Endothelial cell of umbilical vein (primary cell): Measurements from ENCODE around the gene NCF4. TPM values are rescaled to one million over a fixed set of nuclear protein-coding genes. Genes with fewer than 3 reads are reported as not detected.

ENCODE experiments used
- BruUV-seq: library from RNA; stranded (reverse); fragments of 400-500 nt; replicated peaks from 2 replicates; lab custom pipeline; 2021; lab: Mats Ljungman, UMichigan
- CTCF ChIA-PET: fragments of 300-600, 350-600 bp; sonication (Branson Sonifier 250); formaldehyde crosslinking; loops from one replicate; lab custom pipeline; 2021; ENCODE audit warnings: antibody characterized with exemption, inconsistent platforms; lab: Charles Lee
- POLR2A ChIA-PET: fragments of 300-600, 350-600 bp; sonication (Branson Sonifier 250); formaldehyde crosslinking; loops from one replicate; lab custom pipeline; 2021; ENCODE audit warnings: antibody characterized with exemption, inconsistent platforms; lab: Charles Lee
- DNase-seq: peaks from one replicate; pipeline ENCODE4 v3.0.0-alpha.2; 2011; ENCODE audit warnings: low read depth, low spot score
- FAIRE-seq: peaks from 2 replicates; lab custom pipeline; 2011; peaks lifted over from hg19 to GRCh38; lab: Jason Lieb, UNC
- H2AFZ ChIP-seq: 2 replicates; pipeline ENCODE4 v1.6.0; 2012; ENCODE audit warnings: low read depth, low read length, control low read depth, inconsistent platforms
- H3K27ac ChIP-seq: 2 replicates; pipeline ENCODE4 v1.5.1; 2011; ENCODE audit warnings: low read depth, mild to moderate bottlenecking, control low read depth, low read length, moderate library complexity; ENCODE audit not compliant: insufficient read depth
- H3K27me3 ChIP-seq, 2 experiments: 2 replicates each; pipeline versions ENCODE4 v1.6.0 to v1.6.1; 2011; ENCODE audit warnings: low read length in 2 of 2, mixed read lengths in 1 of 2; ENCODE audit not compliant: control insufficient read depth in 2 of 2, insufficient read depth in 2 of 2
- H3K36me3 ChIP-seq, 2 experiments: 2 replicates in 1 of 2; 3 replicates in 1 of 2; pipeline ENCODE4 v1.5.1; 2011; ENCODE audit warnings: low read length in 2 of 2, mild to moderate bottlenecking in 1 of 2, moderate library complexity in 1 of 2; ENCODE audit not compliant: control insufficient read depth in 2 of 2, insufficient read depth in 2 of 2; ENCODE audit errors: extremely low read depth in 1 of 2
- H3K4me1 ChIP-seq: 3 replicates; pipeline ENCODE4 v1.5.1; 2011; ENCODE audit warnings: mild to moderate bottlenecking, low read length; ENCODE audit not compliant: control insufficient read depth, insufficient read depth; ENCODE audit errors: extremely low read depth
- H3K4me2 ChIP-seq: 2 replicates; pipeline ENCODE4 v1.6.1; 2011; ENCODE audit warnings: low read length, control low read depth, mixed read lengths; ENCODE audit not compliant: insufficient read depth
- H3K4me3 ChIP-seq, 3 experiments: fragments of 200-600 bp in 1 of 3; sonication (generic), shearing (Covaris generic) in 1 of 3; replicated peaks in 1 of 3; 2 replicates each; pipeline ENCODE4 v1.5.1; 2011 to 2016; ENCODE audit warnings: control low read depth in 3 of 3, low read length in 3 of 3, mild to moderate bottlenecking in 2 of 3, inconsistent platforms in 1 of 3, low read depth in 1 of 3, moderate library complexity in 1 of 3; ENCODE audit not compliant: insufficient read depth in 1 of 3
- H3K79me2 ChIP-seq: 2 replicates; pipeline ENCODE4 v1.6.0; 2012; ENCODE audit warnings: low read length, inconsistent platforms; ENCODE audit not compliant: control insufficient read depth, insufficient read depth
- H3K9ac ChIP-seq: replicated peaks from 2 replicates; pipeline ENCODE3; 2011; ENCODE audit warnings: low read length, control low read depth; ENCODE audit not compliant: insufficient read depth; ENCODE audit errors: extremely low read depth
- H3K9me1 ChIP-seq: replicated peaks from 3 replicates; pipeline ENCODE4 v1.6.0; 2011; ENCODE audit warnings: mild to moderate bottlenecking, low read length; ENCODE audit not compliant: control insufficient read depth, insufficient read depth; ENCODE audit errors: extremely low read depth
- H3K9me3 ChIP-seq: replicated peaks from 2 replicates; pipeline ENCODE4 v1.5.1; 2012; ENCODE audit warnings: low read length, inconsistent platforms; ENCODE audit not compliant: control insufficient read depth, insufficient read depth
- H4K20me1 ChIP-seq: replicated peaks from 2 replicates; pipeline ENCODE3; 2011; ENCODE audit warnings: mild to moderate bottlenecking, low read length; ENCODE audit not compliant: control insufficient read depth, insufficient read depth; ENCODE audit errors: extremely low read depth
- EZH2 ChIP-seq: IDR thresholded peaks from 2 replicates; pipeline ENCODE4 v1.6.1; 2012; ENCODE audit warnings: borderline replicate concordance, low read depth, mild to moderate bottlenecking, moderate library complexity, low read length, inconsistent platforms; ENCODE audit not compliant: severe bottlenecking
- JUN ChIP-seq: IDR thresholded peaks from 2 replicates; pipeline ENCODE4 v1.6.1; 2011; ENCODE audit warnings: borderline replicate concordance, low read depth; ENCODE audit not compliant: insufficient read length, insufficient read depth
- MYC ChIP-seq: IDR thresholded peaks from one replicate; pipeline ENCODE4 v1.6.1; 2011; ENCODE audit warnings: mild to moderate bottlenecking, low read depth, low read length
- POLR2AphosphoS5 ChIP-seq: IDR thresholded peaks from 2 replicates; pipeline ENCODE4 v1.6.1; 2012; ENCODE audit warnings: low read depth, mild to moderate bottlenecking, control low read depth, low read length, moderate library complexity; ENCODE audit not compliant: insufficient read depth
- dilution Hi-C: fragments of 300-500 bp; cut with MboI; formaldehyde crosslinking; loops from one replicate; pipeline ENCODE4 v1.15.0; 2019; ENCODE audit warnings: low sequenced_read_pairs; ENCODE audit not compliant: extremely low pct_ligation_motif_present
- intact Hi-C: fragments of 100-400 bp; cut with micrococcal nuclease; formaldehyde crosslinking; loops from one replicate; pipeline ENCODE4 v1.10.0; 2022
- polyA plus RNA-seq, 4 experiments: library from polyadenylated mRNA; depleted of rRNA in 3 of 4; stranded (reverse) in 3 of 4; unstranded in 1 of 4; fragments of >200 nt; gene quantifications; 2 replicates each; pipeline versions ENCODE4 v1.2.1 to v1.2.3, GENCODE V29; 2011 to 2012; ENCODE audit warnings: missing spikeins in 1 of 4
- total RNA-seq: library from RNA; stranded (reverse); gene quantifications from 2 replicates; pipeline ENCODE4 v1.2.3, GENCODE V29; 2021
- TF ChIP-seq, protein P1 (sequence below): IDR thresholded peaks from 2 replicates; pipeline ENCODE4 v1.6.1; 2011; ENCODE audit not compliant: insufficient read depth, insufficient read length
- TF ChIP-seq, protein P2 (sequence below), 2 donors: IDR thresholded peaks; 1 replicate in 1 of 2; 2 replicates in 1 of 2; pipeline ENCODE4 v1.5.1; 2011; ENCODE audit warnings: low read length in 2 of 2, mild to moderate bottlenecking in 2 of 2, moderate library complexity in 2 of 2, control low read depth in 1 of 2, inconsistent platforms in 1 of 2, low read depth in 1 of 2; ENCODE audit not compliant: insufficient read depth in 1 of 2; ENCODE audit errors: extremely low read depth in 1 of 2

The NCF4 gene
- total and polyA plus RNA-seq, 2 donors (not counting 3 experiments of a cell fraction or from before 2014, with no cell fraction given): 0.07 TPM; not detected in 1

- H4K20me1 ChIP-seq: no peaks in the 10 kb centered on the region
- intact Hi-C loops (no loop called here), dilution Hi-C loops (no loop called here)
- no peaks in the 10 kb centered on the region for H3K9me3 ChIP-seq
- TF ChIP-seq JUN (no peak), MYC (no peak), POLR2AphosphoS5 (no peak), EZH2 (no peak)
- TF ChIP-seq, protein P1, sequence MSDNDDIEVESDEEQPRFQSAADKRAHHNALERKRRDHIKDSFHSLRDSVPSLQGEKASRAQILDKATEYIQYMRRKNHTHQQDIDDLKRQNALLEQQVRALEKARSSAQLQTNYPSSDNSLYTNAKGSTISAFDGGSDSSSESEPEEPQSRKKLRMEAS: no peak
- TF ChIP-seq, protein P2, sequence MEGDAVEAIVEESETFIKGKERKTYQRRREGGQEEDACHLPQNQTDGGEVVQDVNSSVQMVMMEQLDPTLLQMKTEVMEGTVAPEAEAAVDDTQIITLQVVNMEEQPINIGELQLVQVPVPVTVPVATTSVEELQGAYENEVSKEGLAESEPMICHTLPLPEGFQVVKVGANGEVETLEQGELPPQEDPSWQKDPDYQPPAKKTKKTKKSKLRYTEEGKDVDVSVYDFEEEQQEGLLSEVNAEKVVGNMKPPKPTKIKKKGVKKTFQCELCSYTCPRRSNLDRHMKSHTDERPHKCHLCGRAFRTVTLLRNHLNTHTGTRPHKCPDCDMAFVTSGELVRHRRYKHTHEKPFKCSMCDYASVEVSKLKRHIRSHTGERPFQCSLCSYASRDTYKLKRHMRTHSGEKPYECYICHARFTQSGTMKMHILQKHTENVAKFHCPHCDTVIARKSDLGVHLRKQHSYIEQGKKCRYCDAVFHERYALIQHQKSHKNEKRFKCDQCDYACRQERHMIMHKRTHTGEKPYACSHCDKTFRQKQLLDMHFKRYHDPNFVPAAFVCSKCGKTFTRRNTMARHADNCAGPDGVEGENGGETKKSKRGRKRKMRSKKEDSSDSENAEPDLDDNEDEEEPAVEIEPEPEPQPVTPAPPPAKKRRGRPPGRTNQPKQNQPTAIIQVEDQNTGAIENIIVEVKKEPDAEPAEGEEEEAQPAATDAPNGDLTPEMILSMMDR (IDR thresholded peaks at IDR 0.05; ENCODE audit: extremely low read depth in 1 of 2, insufficient read depth in 1 of 2, low read depth in 1 of 2, low read length in 2 of 2): no peak
- DNase-seq (no peak), FAIRE-seq (no peak)
- no peaks in the 10 kb centered on the region for H3K4me1 ChIP-seq
- no peak overlapping the region for H2AFZ ChIP-seq
- no peak overlapping the region for H3K27ac ChIP-seq
- POLR2A ChIA-PET: no interaction called here
- H3K36me3 ChIP-seq: peaks cover 3 to 43% of the 10 kb centered on the region in 2 experiments
- H3K4me3 ChIP-seq: no peak overlapping the region
- H3K27me3 ChIP-seq: no peaks in the 10 kb centered on the region
- no peak overlapping the region for H3K9ac ChIP-seq
- no peaks in the 10 kb centered on the region for H3K9me1 ChIP-seq
- H3K79me2 ChIP-seq: no peaks in the 10 kb centered on the region
- H3K4me2 ChIP-seq: no peak overlapping the region
- CTCF ChIA-PET: interaction anchor here (0.8 kb wide), 1 partner anchor 9 kb away, joined by 3 read pairs; no protein-coding TSS in a partner anchor
- BruUV-seq: no TSS peak
These were observed 66.1 kb downstream of the NCF4 start for GRCh38 chr22:36926721-36927435.

Other genes with a start within 250 kb of the NCF4 start
- not detected in 2 replicates for gene CACNG2, start 157.3 kb upstream of the NCF4 start, total RNA-seq
- gene CACNG2, start 157.3 kb upstream of the NCF4 start, polyA plus RNA-seq: not detected in 2 replicates
- gene IFT27, start 84.9 kb upstream of the NCF4 start, total RNA-seq: 30.5 and 33.7 TPM in 2 replicates
- gene IFT27, start 84.9 kb upstream of the NCF4 start, polyA plus RNA-seq: 28.2 and 29.9 TPM in 2 replicates
- not detected in 2 replicates for gene PVALB, start 44.0 kb upstream of the NCF4 start, total RNA-seq
- gene PVALB, start 44.0 kb upstream of the NCF4 start, polyA plus RNA-seq: not detected in 2 replicates
- gene CSF2RB, start 52.6 kb downstream of the NCF4 start, total RNA-seq: 20.6 and 24.9 TPM in 2 replicates
- 68.2 and 100 TPM in 2 replicates for gene CSF2RB, start 52.6 kb downstream of the NCF4 start, polyA plus RNA-seq
- gene TST, start 158.4 kb downstream of the NCF4 start, total RNA-seq: 38.0 and 39.2 TPM in 2 replicates
- 95.1 and 116 TPM in 2 replicates for gene TST, start 158.4 kb downstream of the NCF4 start, polyA plus RNA-seq
- gene MPST, start 158.7 kb downstream of the NCF4 start, total RNA-seq: 87.3 and 93.2 TPM in 2 replicates
- 124 and 185 TPM in 2 replicates for gene MPST, start 158.7 kb downstream of the NCF4 start, polyA plus RNA-seq
- gene KCTD17, start 190.7 kb downstream of the NCF4 start, total RNA-seq: 48.0 and 59.2 TPM in 2 replicates
- gene KCTD17, start 190.7 kb downstream of the NCF4 start, polyA plus RNA-seq: 73.0 and 77.9 TPM in 2 replicates
- not detected in 2 replicates for gene TMPRSS6, start 248.7 kb downstream of the NCF4 start, total RNA-seq
- gene TMPRSS6, start 248.7 kb downstream of the NCF4 start, polyA plus RNA-seq: not detected in 2 replicates